Middle frontal gyrus (tissue), 1 donor: ENCODE results near the gene DTNB.

Experiments used
- DNase-seq: peaks from one replicate; pipeline ENCODE4 v3.0.0-alpha.2; 2015; ENCODE audit warnings: low spot score; ENCODE audit errors: extremely low spot score

Gene DTNB

DNA sequence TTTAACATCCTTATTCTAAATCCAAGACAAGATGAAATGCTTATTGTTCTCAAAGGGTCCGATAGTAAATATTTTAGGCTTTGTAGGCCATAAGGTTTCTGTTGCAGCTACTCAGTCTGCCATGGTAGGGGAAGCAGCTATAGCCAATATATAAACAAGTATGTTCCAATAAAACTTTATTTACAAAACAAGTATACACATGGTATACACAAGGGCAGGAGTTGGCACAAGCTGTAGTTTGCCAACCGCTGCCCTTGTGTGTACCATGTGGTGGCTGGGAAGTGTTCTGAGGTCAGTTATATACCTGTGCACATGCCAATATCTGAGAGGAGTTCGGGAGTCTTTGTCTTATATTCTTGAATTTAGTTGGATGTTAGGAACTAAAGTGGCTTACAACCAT lies 205.6 kb downstream of the DTNB start:
- no peak for DNase-seq

GRCh38 chr2:25462021-25462420 lies 211.4 kb downstream of the DTNB start:
- DNase-seq, result no peak

GRCh38 chr2:25460261-25460905 lies 213.0 kb downstream of the DTNB start:
- DNase-seq, result no peak

DNA sequence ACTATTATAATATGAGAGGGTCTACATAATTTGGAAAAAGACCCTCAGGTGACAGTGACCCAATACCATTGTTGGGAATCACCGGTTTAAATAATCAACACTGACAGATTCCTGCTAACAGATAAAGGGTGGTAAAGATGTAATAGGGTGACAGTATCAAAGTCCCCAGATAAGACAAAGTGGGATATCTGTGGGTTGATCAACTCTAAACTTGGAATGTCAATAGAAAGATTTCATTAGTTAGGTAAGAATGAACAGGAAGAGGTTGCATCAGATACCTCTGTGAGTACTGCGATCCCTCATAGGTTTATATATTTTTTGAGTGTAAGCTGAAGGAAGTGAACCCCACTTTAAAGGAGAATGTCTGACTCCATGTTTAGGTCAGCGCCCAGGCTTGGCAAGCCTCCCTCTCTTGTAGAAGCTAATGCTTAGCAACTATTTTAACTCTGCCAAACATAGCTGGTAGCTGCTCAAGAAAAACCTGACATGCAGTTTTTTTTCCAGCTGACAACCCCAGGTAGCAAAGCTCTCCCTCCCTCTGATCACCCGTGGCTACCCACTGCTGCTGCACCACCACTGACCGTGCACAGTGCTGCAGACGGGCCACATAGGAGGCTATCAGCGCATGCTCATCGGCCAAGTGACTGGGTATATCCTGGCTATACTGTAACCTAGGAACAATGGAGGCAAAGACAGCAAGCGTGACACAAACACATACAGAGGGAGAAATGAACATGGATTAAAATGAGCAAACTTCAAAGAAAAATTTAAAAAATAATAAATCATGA lies 218.4 kb downstream of the DTNB start:
- DNase-seq, result no peak

- no peak for DNase-seq
Observed at GRCh38 chr2:25453199-25453905, 220.0 kb downstream of the DTNB start.

DNA sequence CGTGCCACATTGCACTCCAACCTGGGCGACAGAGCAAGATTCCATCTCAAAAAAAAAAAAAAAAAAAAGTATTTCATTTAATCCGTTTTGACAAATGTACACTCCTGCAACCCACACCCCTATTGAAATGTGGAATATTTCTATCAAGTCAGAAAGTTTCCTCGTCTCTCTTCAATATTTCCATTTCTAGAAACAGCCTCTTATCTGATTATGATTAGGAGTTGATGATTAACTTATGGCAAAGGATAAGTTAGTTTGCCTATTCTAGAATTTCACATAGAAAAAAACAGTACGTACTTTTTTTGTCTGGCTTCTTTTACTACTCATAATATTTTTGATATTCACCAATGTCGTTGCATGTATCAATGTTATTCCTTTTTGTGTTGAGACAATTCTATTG lies 224.6 kb downstream of the DTNB start:
- DNase-seq, result no peak

- no peak for DNase-seq
Observed at GRCh38 chr2:25447018-25447417, 226.4 kb downstream of the DTNB start.

- no peak for DNase-seq
Observed at GRCh38 chr2:25446122-25446521, 227.3 kb downstream of the DTNB start.

DNA sequence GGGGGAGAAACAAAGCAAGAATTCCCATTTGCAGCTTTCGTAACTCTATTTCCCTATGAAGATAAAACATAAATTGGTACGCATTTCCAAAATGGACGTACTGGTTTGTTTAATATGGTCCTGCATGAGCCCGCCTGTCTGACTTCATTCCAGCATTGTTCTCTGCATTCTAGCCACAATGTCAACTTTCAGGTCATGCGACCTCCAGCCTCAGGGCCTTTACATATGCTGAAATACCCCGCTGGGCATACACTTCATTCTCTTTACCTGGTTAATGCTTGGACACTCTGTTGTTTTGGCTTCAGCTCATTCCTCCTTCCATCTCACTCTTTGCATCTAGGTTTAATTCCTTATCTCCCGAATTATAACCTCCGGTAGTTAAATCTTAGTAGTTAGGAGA lies 227.9 kb downstream of the DTNB start:
- DNase-seq, result no peak

GRCh38 chr2:25444608-25445270 lies 228.6 kb downstream of the DTNB start:
- DNase-seq, result no peak

DNA sequence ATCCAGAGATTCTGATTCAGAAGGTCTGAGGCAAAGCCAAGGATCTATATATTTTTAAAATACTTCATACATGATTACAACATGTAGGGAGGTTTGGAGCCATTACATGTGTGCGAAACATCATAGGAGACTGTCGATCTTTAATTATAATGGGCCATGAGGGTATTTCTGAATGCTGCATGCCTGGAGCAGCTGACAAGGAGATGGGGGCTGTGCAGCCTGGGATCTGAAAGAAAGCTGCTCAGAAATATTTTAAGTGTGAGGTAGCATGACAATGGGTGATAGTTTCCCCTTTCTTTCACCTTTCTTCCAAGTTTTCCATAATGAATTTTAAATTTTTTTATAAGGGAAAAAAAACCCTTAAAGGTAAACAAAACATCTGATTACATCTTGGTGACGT lies 229.6 kb downstream of the DTNB start:
- no peak for DNase-seq

- DNase-seq, result no peak
Observed at GRCh38 chr2:25441353-25441752, 232.0 kb downstream of the DTNB start.

- no peak for DNase-seq
Observed at GRCh38 chr2:25438793-25439192, 234.6 kb downstream of the DTNB start.

- no peak for DNase-seq
Observed at GRCh38 chr2:25437881-25438662, 235.3 kb downstream of the DTNB start.

- DNase-seq, result no peak
Observed at GRCh38 chr2:25435421-25435820, 238.0 kb downstream of the DTNB start.

DNA sequence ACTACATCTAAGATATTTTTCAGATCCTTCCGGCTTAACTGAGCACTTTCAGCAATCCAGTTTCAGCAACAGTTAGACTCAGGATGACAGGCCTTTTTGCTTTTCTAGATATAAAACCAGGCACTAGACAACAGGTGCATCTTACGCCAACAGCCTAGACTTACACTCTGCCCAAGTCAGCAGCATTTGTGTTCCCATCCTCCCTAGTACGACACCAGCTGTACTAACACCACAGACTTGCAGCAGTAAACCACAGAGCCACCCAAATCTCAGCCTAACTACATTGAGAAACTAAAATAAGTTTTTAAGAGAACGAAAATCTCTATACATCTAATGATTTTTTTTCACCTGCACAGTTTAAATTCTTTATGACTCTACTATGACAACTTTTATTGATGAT lies 241.8 kb downstream of the DTNB start:
- no peak for DNase-seq

DNA sequence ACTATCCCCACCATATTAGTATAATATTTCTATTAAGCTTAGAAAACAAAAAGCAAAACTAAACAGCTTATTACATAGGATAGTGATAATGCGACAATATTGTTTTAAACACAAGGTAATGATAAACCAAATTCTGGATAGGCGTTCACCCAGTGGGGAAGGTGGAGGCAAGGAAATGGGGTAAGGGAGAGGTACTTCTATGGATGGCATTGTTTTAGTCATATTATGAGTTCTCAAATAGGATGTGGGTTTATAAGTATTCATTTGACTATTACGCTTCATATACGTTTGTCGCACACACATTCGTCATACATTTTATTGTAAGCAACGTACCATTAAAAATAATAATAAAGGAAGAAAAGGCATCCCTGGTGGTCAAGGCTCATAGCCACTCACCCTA lies 242.8 kb downstream of the DTNB start:
- no peak for DNase-seq

DNA sequence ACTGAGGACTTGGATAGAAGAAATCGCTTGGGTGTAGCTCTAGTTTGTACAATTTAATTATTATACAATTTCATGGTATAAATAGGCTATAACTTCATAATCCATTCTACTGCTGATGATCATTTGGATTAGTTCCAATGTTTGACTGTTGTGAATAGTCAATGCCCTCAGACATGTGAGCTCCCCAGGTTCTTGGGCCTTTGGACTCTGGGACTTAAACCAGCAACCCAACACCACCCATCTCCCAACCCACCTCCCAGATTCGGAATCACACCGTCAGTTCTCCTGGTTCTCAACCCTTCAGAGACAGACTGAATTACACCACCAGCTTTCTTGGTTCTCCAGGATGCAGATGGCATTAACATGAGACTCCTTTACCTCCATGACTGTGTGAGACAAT lies 247.1 kb downstream of the DTNB start:
- no peak for DNase-seq

DNA sequence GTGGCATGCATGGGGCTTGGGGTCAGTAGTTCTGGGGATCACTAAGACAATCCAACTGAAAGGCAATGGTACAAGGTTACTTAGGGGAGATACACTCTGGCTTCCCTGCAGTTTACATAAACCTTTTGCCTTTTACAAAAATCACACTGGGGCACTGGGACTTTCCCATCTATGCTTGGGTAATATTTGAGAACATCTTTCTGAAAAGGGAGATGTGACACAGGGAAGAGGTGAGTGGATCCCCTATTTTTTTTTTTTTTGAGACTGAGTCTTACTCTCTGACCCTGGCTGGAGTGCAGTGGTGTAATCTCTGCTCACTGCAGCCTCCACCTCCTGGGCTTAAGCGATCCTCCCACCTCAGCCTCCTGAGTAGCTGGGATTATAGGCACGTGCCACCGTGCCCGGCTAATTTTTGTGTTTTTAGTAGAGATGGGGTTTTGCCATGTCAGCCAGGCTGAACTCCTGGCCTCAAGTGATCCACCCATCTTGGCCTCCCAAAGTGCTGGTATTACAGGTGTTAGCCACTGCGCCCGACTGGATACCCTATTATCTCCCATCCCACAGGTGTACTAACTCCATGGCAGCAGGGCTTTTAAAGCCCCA lies 248.8 kb downstream of the DTNB start:
- DNase-seq, result no peak

DNA sequence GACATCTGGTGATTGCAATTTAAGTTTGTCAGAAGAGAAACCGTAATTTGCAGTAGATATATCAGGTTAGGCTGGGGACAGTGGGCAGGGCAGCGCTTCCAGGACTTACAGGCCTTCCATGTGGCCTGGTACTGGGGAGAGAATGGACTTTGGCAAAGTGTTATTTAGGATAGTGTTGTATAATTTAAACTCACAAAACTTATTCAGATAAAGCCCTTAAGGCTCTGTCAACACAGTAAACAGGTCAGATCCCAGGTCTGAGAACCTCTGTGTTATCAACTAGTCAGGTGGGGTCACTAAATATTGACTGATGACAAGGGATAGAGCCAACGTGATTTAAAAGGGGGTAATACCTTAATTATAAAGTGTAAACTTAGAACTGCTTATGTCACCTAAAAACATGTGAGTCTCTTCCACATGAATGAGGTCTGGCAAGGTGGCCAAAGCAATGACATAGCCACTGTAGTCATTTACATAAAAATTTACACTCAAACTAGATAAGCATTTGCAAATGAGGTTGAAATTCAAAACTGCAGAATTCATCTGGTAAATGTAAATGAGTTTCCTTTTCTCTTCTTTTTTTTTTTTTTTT lies 251.5 kb downstream of the DTNB start:
- DNase-seq, result no peak
